HG03432 (cell line): ENCODE data around the gene SORBS1.

Experiments used
- ATAC-seq: cut with Tn5 transposase; IDR thresholded peaks from one replicate; pipeline ENCODE4 v1.9.1; 2021; ENCODE audit warnings: mild to moderate bottlenecking, moderate library complexity; ENCODE audit not compliant: unreplicated experiment

The SORBS1 gene

GRCh38 chr10:95561177-95561863 lies at the start of gene SORBS1:
Gene SORBS1, minus strand, starts transcription at chr10:95561371. Its CDS starts 120,236 bp downstream, at chr10:95441135.
- peak; percentile 100 for ATAC-seq

- no peak for ATAC-seq
Measured at GRCh38 chr10:95610727-95611126, 49.6 kb upstream of the SORBS1 start.

GRCh38 chr10:95606922-95607321 lies 45.8 kb upstream of the SORBS1 start:
- no peak for ATAC-seq

GRCh38 chr10:95605163-95605562 lies 44.0 kb upstream of the SORBS1 start:
- ATAC-seq: no peak

GRCh38 chr10:95604630-95605029 lies 43.5 kb upstream of the SORBS1 start:
- no peak for ATAC-seq

- ATAC-seq: no peak
Measured at GRCh38 chr10:95602382-95602781, 41.2 kb upstream of the SORBS1 start.

GRCh38 chr10:95601116-95601719 lies 40.0 kb upstream of the SORBS1 start:
- peak; percentile 67 for ATAC-seq

- no peak for ATAC-seq
Measured at GRCh38 chr10:95600158-95600557, 39.0 kb upstream of the SORBS1 start.

GRCh38 chr10:95597788-95598187 lies 36.6 kb upstream of the SORBS1 start:
- ATAC-seq: no peak

GRCh38 chr10:95588025-95588424 lies 26.9 kb upstream of the SORBS1 start:
- ATAC-seq: no peak

GRCh38 chr10:95579835-95580535 lies 18.8 kb upstream of the SORBS1 start:
- no peak for ATAC-seq

GRCh38 chr10:95579292-95579691 lies 18.1 kb upstream of the SORBS1 start:
- ATAC-seq: no peak

- no peak for ATAC-seq
Measured at GRCh38 chr10:95578619-95579018, 17.4 kb upstream of the SORBS1 start.

- ATAC-seq: no peak
Measured at GRCh38 chr10:95574649-95575365, 13.6 kb upstream of the SORBS1 start.

GRCh38 chr10:95573964-95574604 lies 12.9 kb upstream of the SORBS1 start:
- no peak for ATAC-seq

- ATAC-seq: no peak
Measured at GRCh38 chr10:95573527-95573926, 12.4 kb upstream of the SORBS1 start.

GRCh38 chr10:95572131-95572820 lies 11.1 kb upstream of the SORBS1 start:
- ATAC-seq: no peak

- ATAC-seq: no peak
Measured at GRCh38 chr10:95571390-95571789, 10.2 kb upstream of the SORBS1 start.

- ATAC-seq: no peak
Measured at GRCh38 chr10:95569368-95569767, 8.2 kb upstream of the SORBS1 start.

GRCh38 chr10:95567903-95568630 lies 6.9 kb upstream of the SORBS1 start:
- no peak for ATAC-seq
